Measurements from ENCODE around the gene ARPC5L. TPM values are rescaled to one million over a fixed set of nuclear protein-coding genes. Genes with fewer than 3 reads are reported as not detected.

The ARPC5L gene
- total and polyA plus RNA-seq, 9 of the 15 experiments (the other 6 are each of a cell fraction or from before 2014, with no cell fraction given) = 25.4 to 113 (median 63.8) TPM

GRCh38 chr9:124899845-124900244 is 37.9 kb downstream of the ARPC5L start (continued):
- TF ChIP-seq CCAR2 (IDR thresholded peaks at IDR 0.05; ENCODE audit: low read depth, low read length) = no peak
- peak; percentile 88 for TF ChIP-seq MGA (IDR thresholded peaks at IDR 0.05)
- TF ChIP-seq SOX6 (IDR thresholded peaks at IDR 0.05) = peak; percentile 56; the same call in 1 of the 2 replicates
- no peak for TF ChIP-seq MYNN (IDR thresholded peaks at IDR 0.05)
- TF ChIP-seq MYNN (CRISPR knock-in tag; IDR thresholded peaks at IDR 0.05) = no peak
- TF ChIP-seq ZNF3 (CRISPR knock-in tag; IDR thresholded peaks at IDR 0.05) = no peak
- no peak for TF ChIP-seq BACH1 (tag; IDR thresholded peaks at IDR 0.05)
- 0 out of 4 replicates have a peak, but pooled peaks of 1 of the 2 experiments have one; percentile 26 for TF ChIP-seq TRIM24 (IDR thresholded peaks at IDR 0.05)
- TF ChIP-seq NR0B1 (IDR thresholded peaks at IDR 0.05; ENCODE audit: partially characterized antibody) = no peak
- no peak for TF ChIP-seq SRSF1 (IDR thresholded peaks at IDR 0.05; ENCODE audit: low read depth, low read length)
- TF ChIP-seq ETV1 (tag; conservative IDR thresholded peaks at IDR 0.05; ENCODE audit: low read depth) = no peak
- no peak for TF ChIP-seq CHD4 (IDR thresholded peaks at IDR 0.05; ENCODE audit: insufficient read depth, insufficient replicate concordance, low read depth, low read length, poor library complexity, severe bottlenecking)
- TF ChIP-seq NR1H2 (CRISPR knock-in tag; IDR thresholded peaks at IDR 0.05) = no peak
